Gastrocnemius medialis (tissue), 4 donors: ENCODE measurements around the gene MSTN.

ENCODE experiments used
- CTCF ChIP-seq, 5 experiments: fragments of 450-650 bp in 3 of 5; fragments of 200-600 bp in 2 of 5; sonication (generic) in 2 of 5; IDR thresholded peaks in 4 of 5; conservative IDR thresholded peaks in 1 of 5; 1 replicate in 4 of 5; 2 replicates in 1 of 5; pipeline ENCODE4 v1.5.1; 2016 to 2019; ENCODE audit warnings: antibody characterized with exemption in 5 of 5, mild to moderate bottlenecking in 3 of 5, moderate library complexity in 3 of 5
- POLR2A ChIP-seq, 2 donors: fragments of 450-650 bp; IDR thresholded peaks; one replicate each; pipeline ENCODE4 v1.6.1; 2017; ENCODE audit warnings: antibody characterized with exemption in 2 of 2, mild to moderate bottlenecking in 2 of 2, moderate library complexity in 2 of 2

- TF ChIP-seq CTCF (IDR thresholded peaks at IDR 0.05 in 4 of 5, conservative IDR thresholded peaks at IDR 0.05 in 1 of 5) (no peak), POLR2A (IDR thresholded peaks at IDR 0.05) (no peak)
These were observed 44.9 kb upstream of the MSTN start for GRCh38 chr2:190107409-190107808.
